Activated naive CD8-positive, alpha-beta T cell treated with anti-CD3 and anti-CD28 coated beads for 36 hours (primary cell): Measurements from ENCODE around the gene RPL22. TPM values are rescaled to one million over a fixed set of nuclear protein-coding genes. Genes with fewer than 3 reads are reported as not detected.

ENCODE experiments used
- DNase-seq: peaks from one replicate; pipeline ENCODE4 v3.0.0; 2021
- H3K27ac Mint-ChIP-seq: one replicate; pipeline ENCODE4 v1.8.0; 2022; ENCODE audit warnings: mild to moderate bottlenecking, moderate library complexity, mixed read lengths
- H3K27me3 Mint-ChIP-seq: one replicate; pipeline ENCODE4 v1.8.0; 2022; ENCODE audit warnings: mild to moderate bottlenecking, mixed read lengths
- H3K36me3 Mint-ChIP-seq: one replicate; pipeline ENCODE4 v1.8.0; 2021; ENCODE audit warnings: mild to moderate bottlenecking, mixed read lengths
- H3K4me1 Mint-ChIP-seq: one replicate; pipeline ENCODE4 v1.8.0; 2021; ENCODE audit warnings: mixed read lengths
- H3K4me3 Mint-ChIP-seq: one replicate; pipeline ENCODE4 v1.8.0; 2022; ENCODE audit warnings: mild to moderate bottlenecking, moderate library complexity, mixed read lengths
- H3K9me3 Mint-ChIP-seq: one replicate; pipeline ENCODE4 v1.8.0; 2022; ENCODE audit warnings: mixed read lengths
- total RNA-seq, 2 experiments: library from RNA; stranded (reverse); gene quantifications; one replicate each; pipeline ENCODE4 v1.2.3, GENCODE V29; 2021

Gene RPL22
- total RNA-seq, 2 experiments from 2014 or later, result 481 to 486 TPM

DNA sequence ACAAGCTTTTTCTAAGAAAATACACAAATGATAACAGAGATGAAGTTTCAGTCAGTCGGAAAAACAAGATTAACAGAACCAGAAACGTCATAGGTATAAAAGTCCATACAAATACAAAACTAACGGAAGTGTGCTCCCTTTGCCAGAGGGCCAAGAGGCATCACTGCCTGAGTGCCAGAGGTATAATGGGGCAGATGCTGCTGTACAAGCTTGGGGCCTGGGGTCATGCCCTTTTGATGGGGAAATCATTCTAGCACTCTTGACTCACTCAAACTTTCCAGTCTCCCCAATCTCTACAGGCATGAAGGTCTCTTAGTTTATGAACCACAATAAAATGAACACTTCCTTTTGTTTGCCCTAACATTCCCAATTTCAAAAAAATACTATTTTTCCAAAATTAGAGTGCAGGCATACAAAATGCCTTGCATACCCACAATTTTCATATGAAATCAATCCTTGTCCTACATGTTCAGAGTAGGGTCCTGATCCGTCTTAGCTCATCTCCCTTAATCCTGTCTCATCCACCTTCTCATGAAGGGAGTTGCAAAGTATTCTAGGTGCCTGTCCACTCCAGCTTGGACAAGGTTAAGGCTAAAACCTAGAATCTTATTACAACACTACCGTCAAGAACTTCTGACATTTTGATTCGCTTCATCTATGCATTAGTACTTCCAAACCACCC is 1.5 kb downstream of the RPL22 start:
- no peaks in the 10 kb centered on the region for H3K27me3 Mint-ChIP-seq
- no peak for DNase-seq
- H3K4me3 Mint-ChIP-seq, result peak overlapping the region; percentile 93
- peaks cover 36% of the 10 kb centered on the region for H3K4me1 Mint-ChIP-seq
- peaks cover 36% of the 10 kb centered on the region for H3K36me3 Mint-ChIP-seq
- H3K27ac Mint-ChIP-seq, result peak overlapping the region; percentile 94
- H3K9me3 Mint-ChIP-seq, result no peaks in the 10 kb centered on the region

DNA sequence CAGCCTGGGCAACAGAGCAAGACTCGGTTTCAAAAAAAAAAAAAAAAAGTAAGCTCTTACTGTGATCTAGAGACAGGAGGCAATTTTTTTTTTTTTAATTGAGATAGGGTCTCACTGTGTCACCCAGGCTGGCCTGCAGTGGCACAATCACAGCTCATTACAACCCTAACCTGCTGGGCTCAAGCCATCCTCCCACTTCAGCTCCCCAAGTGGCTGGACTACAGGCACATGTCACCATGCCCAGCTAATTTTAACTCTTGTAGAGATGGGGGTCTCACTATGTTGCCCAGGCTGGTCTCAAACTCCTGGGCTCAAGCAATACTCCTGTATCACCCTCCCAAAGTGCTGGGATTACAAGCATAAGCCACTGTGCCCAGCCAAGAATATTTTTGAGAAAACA is 7.4 kb downstream of the RPL22 start:
- no peak for DNase-seq
- Mint-ChIP-seq H3K9me3 (no peaks in the 10 kb centered on the region), H3K4me1 (peaks cover 25% of the 10 kb centered on the region), H3K4me3 (no peak overlapping the region), H3K36me3 (peaks cover 42% of the 10 kb centered on the region), H3K27me3 (no peaks in the 10 kb centered on the region), H3K27ac (no peak overlapping the region)

DNA sequence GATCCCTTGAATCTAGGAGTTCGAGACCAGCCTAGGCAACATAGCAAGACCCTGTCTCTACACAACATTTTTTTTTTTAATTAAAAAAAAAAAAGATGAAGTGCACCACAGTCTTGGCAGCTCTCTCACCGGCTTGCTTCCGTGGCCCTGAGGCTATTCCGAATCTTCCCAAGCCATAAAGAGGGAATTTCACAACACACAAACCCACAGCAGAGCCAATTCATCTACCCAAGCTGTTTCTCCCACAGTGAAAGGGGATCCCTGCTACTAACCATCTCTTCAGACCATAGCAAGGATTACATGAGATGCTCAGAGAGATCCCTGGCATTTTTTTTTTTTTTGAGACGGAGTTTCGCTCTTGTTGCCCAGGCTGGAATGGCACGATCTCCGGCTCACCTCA is 10.9 kb downstream of the RPL22 start:
- no peaks in the 10 kb centered on the region for H3K9me3 Mint-ChIP-seq
- H3K36me3 Mint-ChIP-seq, result peaks cover 52% of the 10 kb centered on the region
- H3K27ac Mint-ChIP-seq, result no peak overlapping the region
- H3K27me3 Mint-ChIP-seq, result no peaks in the 10 kb centered on the region
- peaks cover 37% of the 10 kb centered on the region for H3K4me1 Mint-ChIP-seq
- no peak overlapping the region for H3K4me3 Mint-ChIP-seq
- DNase-seq, result no peak

DNA sequence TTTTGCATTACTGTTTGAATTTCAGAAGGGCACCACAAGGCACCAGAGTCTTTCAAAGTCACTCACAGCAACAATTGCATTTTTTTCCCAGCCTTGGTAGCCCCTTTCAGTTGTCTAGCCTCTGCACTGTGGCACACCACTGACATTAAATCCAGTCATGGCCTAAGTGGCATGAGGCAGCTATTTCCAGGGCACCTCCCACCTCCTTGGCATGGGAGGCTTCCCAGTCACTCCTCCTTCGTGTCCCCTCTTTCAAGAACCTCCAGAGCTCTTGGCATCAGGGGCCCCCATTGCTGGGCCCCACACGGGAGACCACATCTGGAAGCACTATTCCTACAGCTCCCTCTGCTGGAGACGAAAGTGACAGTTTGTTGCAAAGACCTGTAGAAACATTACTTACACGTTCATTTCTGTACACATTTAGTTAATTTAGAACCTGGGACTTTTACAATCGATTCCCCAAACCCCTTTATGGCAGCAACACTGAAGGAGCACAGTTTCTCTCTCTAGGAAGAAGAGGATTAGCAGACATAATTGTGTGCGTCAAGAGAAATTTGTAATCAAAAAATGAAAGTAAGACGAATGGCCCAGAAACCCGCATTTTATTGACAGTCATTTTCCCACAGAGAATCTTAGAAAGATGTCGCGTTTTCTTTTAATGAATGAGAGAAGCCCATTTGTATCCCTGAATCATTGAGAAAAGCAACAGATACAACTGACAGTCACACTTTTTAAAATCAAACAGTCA is 13.6 kb downstream of the RPL22 start:
- Mint-ChIP-seq H3K27ac (peak overlapping the region; percentile 42), H3K4me1 (peaks cover 48% of the 10 kb centered on the region), H3K9me3 (no peaks in the 10 kb centered on the region), H3K36me3 (peaks cover 48% of the 10 kb centered on the region), H3K4me3 (no peak overlapping the region), H3K27me3 (peaks cover 15% of the 10 kb centered on the region)
- DNase-seq, result no peak

DNA sequence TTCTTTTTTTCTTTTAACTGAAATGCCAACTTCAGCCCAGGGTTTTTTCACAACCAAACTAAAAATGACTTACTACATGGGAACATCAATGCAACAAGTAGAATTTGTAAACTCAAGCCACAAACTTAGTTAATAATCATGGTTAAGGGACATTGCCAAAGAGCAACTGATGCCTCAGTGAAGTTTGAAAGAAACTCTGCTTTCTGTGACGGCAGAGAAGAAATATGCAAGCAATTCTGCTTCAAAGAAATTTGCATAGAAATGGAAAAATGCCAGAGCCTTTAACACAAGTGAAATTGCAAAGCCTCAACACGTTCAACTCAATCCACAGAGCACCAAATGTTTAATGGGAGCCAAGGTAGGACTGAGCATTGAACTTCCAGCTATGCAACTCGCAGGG is 14.2 kb downstream of the RPL22 start:
- Mint-ChIP-seq H3K9me3 (no peaks in the 10 kb centered on the region), H3K36me3 (peaks cover 43% of the 10 kb centered on the region), H3K27me3 (peaks cover 18% of the 10 kb centered on the region), H3K4me3 (no peak overlapping the region), H3K27ac (peak overlapping the region; percentile 5), H3K4me1 (peaks cover 50% of the 10 kb centered on the region)
- no peak for DNase-seq

DNA sequence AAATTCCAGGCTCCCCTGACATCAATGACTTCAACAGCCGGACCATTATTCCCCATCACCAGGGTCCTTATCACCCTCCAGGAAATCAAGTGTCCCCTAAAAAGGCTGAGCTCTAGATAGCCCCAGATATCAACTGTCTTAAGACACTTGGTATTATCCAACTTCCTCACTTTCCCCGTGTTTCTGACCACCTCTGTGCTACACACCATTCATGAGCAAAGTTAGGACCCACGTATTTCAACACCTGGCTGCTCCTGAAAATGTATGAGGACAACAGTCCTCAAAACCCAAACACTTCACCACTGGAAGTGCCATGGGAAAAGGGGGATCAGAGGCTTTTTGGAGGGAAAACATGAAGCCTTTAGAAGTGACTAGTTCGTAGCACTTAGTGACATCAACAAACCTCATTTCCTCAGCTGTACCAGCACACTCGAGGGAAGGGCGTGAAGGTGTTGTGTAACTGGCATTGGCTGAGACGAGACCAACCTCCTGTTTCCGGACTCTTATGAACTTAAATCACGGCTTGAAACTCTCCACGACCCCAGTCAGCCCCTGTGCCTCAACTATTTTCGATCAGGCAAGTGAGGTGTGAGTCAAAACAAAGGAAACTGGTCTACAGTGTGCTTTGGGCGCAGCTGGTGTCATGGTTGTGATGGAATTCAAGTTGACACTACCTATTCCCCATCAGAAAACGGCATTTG is 15.2 kb downstream of the RPL22 start:
- Mint-ChIP-seq H3K27me3 (peaks cover 18% of the 10 kb centered on the region), H3K9me3 (no peaks in the 10 kb centered on the region), H3K36me3 (peaks cover 37% of the 10 kb centered on the region), H3K4me1 (peaks cover 44% of the 10 kb centered on the region), H3K4me3 (no peak overlapping the region), H3K27ac (peak overlapping the region; percentile 39)
- no peak for DNase-seq

DNA sequence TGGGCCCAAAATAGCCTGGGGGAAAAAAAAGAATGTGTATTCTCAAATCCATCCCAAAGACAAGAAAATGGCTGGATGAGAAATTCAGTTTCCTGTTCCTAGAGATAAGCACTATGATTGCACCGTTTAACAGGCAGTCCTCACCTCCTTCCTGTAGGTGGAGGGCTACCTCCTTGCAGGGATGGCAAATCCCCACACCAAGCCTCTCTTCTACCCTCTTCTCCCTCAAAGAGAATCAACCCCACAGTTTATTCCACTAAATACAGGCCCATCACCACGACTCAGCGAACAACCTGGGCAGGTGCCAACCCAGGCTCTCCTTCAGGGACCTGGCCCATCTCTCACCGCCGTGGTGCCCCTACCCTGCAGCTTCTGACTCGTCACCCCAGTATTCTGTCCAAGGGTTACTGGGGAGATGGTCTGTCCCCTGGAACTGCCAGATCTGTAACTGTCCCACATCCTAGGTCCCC is 15.8 kb downstream of the RPL22 start:
- peaks cover 48% of the 10 kb centered on the region for H3K4me1 Mint-ChIP-seq
- H3K4me3 Mint-ChIP-seq, result peak overlapping the region; percentile 19
- H3K27ac Mint-ChIP-seq, result peak overlapping the region; percentile 44
- DNase-seq, result no peak
- peaks cover 32% of the 10 kb centered on the region for H3K36me3 Mint-ChIP-seq
- no peaks in the 10 kb centered on the region for H3K9me3 Mint-ChIP-seq
- peaks cover 23% of the 10 kb centered on the region for H3K27me3 Mint-ChIP-seq

DNA sequence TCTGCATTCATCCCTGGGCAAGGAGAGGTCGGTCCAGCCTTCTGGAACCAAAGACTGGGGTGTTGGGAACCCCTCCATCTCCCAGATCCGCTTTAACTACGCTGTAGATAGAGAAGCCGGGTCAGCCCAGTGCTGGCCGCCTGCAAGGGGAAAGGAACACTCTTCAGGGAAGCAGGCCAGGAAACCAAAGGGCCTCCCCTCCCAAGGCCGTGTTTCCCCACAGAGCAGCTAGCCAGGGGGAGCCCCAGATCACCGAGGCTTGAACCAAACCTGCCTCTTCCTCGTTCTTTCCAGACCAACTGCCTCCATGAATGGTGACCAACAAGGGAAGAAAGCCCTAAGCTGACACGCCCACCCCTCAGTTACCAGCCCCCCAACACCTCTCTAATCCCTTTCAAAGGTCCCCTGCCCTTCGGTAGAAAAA is 18.0 kb downstream of the RPL22 start:
- peaks cover 45% of the 10 kb centered on the region for H3K4me1 Mint-ChIP-seq
- no peaks in the 10 kb centered on the region for H3K9me3 Mint-ChIP-seq
- peaks cover 44% of the 10 kb centered on the region for H3K27me3 Mint-ChIP-seq
- DNase-seq, result no peak
- no peak overlapping the region for H3K27ac Mint-ChIP-seq
- peaks cover 19% of the 10 kb centered on the region for H3K36me3 Mint-ChIP-seq
- H3K4me3 Mint-ChIP-seq, result peak overlapping the region; percentile 23

DNA sequence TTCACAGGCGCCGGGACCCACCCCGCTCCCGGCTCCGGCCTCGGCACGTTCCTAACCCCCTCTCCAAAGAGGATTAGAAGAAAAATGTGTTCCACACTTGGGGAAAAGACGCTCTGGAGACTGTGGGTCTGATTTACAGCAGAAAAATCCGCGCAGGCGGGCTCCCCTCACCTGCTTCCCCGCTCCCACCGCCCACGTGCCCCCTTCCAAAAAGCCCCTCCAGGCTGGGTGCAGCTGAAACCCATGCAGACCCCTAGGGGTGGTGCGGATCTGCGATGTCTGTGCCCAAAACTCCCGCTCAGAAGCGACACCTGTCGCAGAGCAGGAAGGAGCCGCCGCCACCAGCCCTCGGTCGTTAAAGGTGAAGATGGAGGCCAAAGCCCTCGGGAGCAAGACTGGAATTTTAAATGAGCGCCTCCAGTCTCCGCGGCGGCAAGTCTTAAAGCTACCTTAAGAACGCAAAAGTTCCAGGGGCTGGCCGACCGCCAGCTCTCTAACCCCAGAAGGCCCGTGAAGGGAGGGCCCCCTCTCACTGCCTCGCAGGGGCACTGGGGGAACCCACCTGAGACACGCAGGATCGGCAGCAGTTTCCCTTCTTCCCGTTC is 18.6 kb downstream of the RPL22 start:
- Mint-ChIP-seq H3K36me3 (peaks cover 15% of the 10 kb centered on the region), H3K27ac (no peak overlapping the region), H3K4me1 (peaks cover 41% of the 10 kb centered on the region), H3K27me3 (peaks cover 45% of the 10 kb centered on the region), H3K4me3 (peak overlapping the region; percentile 55), H3K9me3 (no peaks in the 10 kb centered on the region)
- DNase-seq, result no peak

DNA sequence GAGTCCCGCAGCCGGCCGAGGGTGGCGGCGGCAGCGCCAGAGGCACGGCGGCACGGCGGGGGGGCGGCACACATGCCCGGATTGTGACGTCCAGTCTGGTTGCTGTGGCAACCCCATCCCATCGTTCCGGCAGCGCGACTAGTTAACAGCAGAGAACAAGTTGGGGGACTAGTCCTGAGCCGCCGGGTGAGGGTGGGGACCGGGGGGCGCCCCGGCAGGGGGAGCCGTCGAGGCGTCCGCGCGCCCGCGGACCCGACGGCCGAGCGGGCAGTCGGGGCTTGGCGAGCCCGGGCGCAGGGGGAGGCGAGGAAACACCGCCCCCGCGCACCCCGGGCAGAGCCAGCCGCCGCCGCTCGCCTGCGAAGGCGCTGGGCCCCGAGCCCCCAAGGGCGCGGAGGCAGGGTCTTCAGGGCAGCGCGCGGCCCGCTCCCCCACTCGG is 19.1 kb downstream of the RPL22 start, which contains the start of gene CHD5:
Gene CHD5, minus strand, starts transcription at position 54 of the 439 bp plus-strand sequence. CDS start 298 bp downstream, outside the sequence.
- Mint-ChIP-seq H3K27ac (no peak within 1 kb of the TSS), H3K27me3 (peaks cover 45% of the 10 kb centered on the region), H3K9me3 (no peaks in the 10 kb centered on the region), H3K4me3 (peak within 1 kb of the TSS; percentile 55), H3K4me1 (peaks cover 36% of the 10 kb centered on the region), H3K36me3 (peaks cover 13% of the 10 kb centered on the region)
- DNase-seq, result no peak

DNA sequence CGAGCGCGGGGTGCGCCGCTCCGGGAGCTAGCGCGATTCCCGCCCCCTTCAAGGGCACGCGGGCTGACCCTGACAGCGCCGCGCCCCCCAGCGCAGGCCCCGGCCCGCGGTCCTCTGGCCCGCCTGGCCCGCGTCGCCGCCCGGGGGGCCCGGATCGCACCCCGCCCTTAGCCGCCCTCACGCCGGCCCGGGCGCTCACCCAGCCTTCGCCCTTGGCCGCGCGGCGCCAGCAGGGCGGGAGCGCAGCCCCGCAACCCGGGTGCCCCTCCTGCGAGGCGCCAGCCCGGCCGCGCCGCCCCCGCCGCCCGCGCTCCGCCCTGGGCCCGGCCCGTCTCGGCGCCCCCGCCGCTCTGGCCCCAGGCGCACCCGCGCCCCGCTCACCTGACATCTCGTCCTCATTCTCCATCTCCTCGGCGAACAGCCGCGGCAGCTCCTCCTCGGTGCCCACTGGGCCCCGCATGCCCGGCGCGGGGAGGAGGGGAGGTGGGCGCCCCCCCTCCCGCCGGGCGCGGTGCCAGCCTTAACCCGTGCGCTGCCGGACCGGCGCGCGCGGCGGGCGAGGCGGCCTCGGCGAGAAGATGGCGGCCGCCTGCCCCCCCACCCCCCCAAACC is 19.7 kb downstream of the RPL22 start:
- Mint-ChIP-seq H3K36me3 (peaks cover 8% of the 10 kb centered on the region), H3K27ac (no peak overlapping the region), H3K4me3 (no peak overlapping the region), H3K27me3 (peaks cover 45% of the 10 kb centered on the region), H3K4me1 (peaks cover 31% of the 10 kb centered on the region), H3K9me3 (no peaks in the 10 kb centered on the region)
- no peak for DNase-seq

DNA sequence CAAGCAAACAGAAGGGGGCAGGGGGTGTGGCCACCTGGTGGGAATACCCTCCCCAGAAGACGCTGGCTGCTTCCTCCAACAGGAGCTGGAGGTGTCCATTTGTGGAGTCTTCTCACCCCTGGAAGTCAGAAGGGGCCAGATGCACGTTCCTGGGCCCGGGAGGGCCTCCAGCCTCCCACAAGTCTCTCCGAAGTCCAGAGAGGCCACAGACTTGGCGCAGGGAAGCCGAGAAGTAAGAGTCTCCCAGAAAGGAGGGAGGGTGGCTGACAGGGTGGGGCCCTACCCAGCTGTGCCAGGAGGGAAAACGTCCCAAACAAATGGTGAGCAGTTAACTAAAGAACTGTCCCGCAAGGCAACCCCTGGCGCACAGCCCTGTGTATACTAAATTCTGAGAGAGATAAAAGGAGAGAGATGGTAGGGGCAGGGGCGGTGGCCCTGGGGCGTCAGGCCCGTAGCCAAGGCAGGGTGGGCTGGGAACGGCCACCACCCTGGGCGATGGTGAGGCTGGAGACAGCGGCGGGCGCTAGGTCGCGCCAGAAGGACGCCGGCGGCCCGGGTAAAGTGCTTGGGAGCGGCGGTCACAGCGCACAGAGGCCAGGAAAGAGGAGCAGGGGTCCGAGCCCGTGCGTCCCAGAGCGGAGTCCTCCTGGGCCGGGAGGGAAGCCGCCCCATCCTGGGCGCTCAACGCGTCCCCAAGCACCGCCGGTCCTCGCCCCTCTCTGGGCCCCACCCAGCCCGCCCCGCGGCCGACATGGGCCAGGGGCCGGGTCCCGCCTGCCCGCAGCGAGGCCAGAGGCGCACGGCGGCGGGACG is 20.4 kb downstream of the RPL22 start:
- peak overlapping the region; percentile 41 for H3K4me3 Mint-ChIP-seq
- H3K9me3 Mint-ChIP-seq, result no peaks in the 10 kb centered on the region
- no peak for DNase-seq
- H3K4me1 Mint-ChIP-seq, result peaks cover 27% of the 10 kb centered on the region
- peaks cover 2% of the 10 kb centered on the region for H3K36me3 Mint-ChIP-seq
- H3K27ac Mint-ChIP-seq, result no peak overlapping the region
- H3K27me3 Mint-ChIP-seq, result peaks cover 45% of the 10 kb centered on the region

DNA sequence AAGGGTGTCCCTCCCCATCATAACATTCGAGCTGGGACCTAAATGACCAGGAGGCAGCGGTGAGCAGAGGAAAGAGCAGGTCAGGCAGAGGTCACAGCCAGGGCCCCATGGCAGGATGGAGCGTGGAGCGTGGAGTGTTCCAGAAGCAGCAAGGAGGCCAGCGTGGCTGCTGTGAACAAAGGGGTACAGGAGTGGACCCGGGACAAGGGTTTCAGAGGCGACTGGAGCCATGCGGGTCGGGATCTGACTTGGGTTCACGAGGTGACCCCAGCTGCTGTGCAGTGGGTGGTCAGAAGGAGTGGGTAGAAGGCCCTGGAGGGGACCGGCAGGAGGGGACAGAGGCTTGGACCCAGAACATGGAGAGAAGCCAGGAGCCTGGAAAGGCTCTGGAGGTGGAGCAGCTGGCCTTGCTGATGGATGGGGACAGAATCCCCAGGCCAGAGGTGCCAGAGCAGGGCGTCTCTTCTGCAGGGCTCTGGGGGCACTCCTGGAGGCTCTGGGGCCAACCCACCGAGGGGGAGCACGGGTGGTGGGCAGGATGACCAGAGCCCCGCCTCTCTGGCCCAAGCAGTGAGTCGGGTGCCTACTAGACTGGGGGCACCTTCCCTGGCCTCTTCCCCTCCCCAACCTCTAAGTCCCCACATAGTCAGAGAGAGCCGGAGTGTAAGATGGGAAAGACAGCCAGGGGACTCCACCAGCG is 21.6 kb downstream of the RPL22 start:
- no peak for DNase-seq
- Mint-ChIP-seq H3K9me3 (no peaks in the 10 kb centered on the region), H3K27ac (no peak overlapping the region), H3K36me3 (peaks cover under 1% of the 10 kb centered on the region), H3K4me3 (no peak overlapping the region), H3K4me1 (peaks cover 18% of the 10 kb centered on the region), H3K27me3 (peaks cover 43% of the 10 kb centered on the region)
